K562 (cell line): ENCODE data around the gene LMO2. TPM values are rescaled to one million over a fixed set of nuclear protein-coding genes. Genes with fewer than 3 reads are reported as not detected.
A peak's percentile ranks its signal among the peaks of the same experiment; 100 is the strongest.

Experiments used
- ATAC-seq: fragments of 200-7000 bp; cut with Tn5 transposase; 3 replicates; pipeline ENCODE4 v1.9.1; 2020; ENCODE audit warnings: moderate library complexity
- BruUV-seq: library from RNA; stranded (reverse); fragments of 400-500 nt; replicated peaks from 2 replicates; lab custom pipeline; 2021; lab: Mats Ljungman, UMichigan
- CTCF ChIA-PET: fragments of 300-600 bp; formaldehyde crosslinking; extraction: SDS; loops from one replicate; lab custom pipeline; 2021; ENCODE audit warnings: low intra/inter-chr PET ratio; lab: Yijun Ruan, JAX
- POLR2A ChIA-PET: fragments of 300-600, 350-650 bp; sonication (Branson Sonifier 250); formaldehyde crosslinking; extraction: SDS; loops from one replicate; lab custom pipeline; 2021; ENCODE audit warnings: antibody characterized with exemption, inconsistent platforms; lab: Yijun Ruan, JAX
- DNase-seq, 4 experiments: peaks; one replicate each; pipeline versions ENCODE4 v3.0.0 to v3.0.0-alpha.2; 2011 to 2018; ENCODE audit warnings: low spot score in 3 of 4, mixed read lengths in 3 of 4; ENCODE audit errors: extremely low read depth in 1 of 4
- FAIRE-seq: peaks from 2 replicates; lab custom pipeline; 2011; peaks lifted over from hg19 to GRCh38; lab: Jason Lieb, UNC
- H2AFZ ChIP-seq: 2 replicates; pipeline ENCODE4 v1.6.0; 2011; ENCODE audit warnings: low read depth, low read length, control low read depth, inconsistent platforms
- H3K27ac ChIP-seq: fragments of 200-600 bp; 3 replicates; pipeline ENCODE4 v1.8.0; 2011; ENCODE audit warnings: low read depth, mild to moderate bottlenecking, control low read depth, inconsistent platforms, low read length, moderate library complexity, mixed read lengths; ENCODE audit errors: extremely low read depth
- H3K27me3 ChIP-seq, 2 experiments: fragments of 300-600 bp in 1 of 2; 2 replicates in 1 of 2; 3 replicates in 1 of 2; pipeline versions ENCODE4 v1.6.0 to v1.8.0; 2011; ENCODE audit warnings: inconsistent platforms in 2 of 2, low read length in 2 of 2, mild to moderate bottlenecking in 1 of 2, mixed read lengths in 1 of 2, moderate library complexity in 1 of 2; ENCODE audit not compliant: control insufficient read depth in 2 of 2, insufficient read depth in 2 of 2
- H3K36me3 ChIP-seq: fragments of 300-600 bp; 3 replicates; pipeline ENCODE4 v1.8.0; 2011; ENCODE audit warnings: mild to moderate bottlenecking, low read length, inconsistent platforms; ENCODE audit not compliant: control insufficient read depth, insufficient read depth
- H3K4me1 ChIP-seq, 2 experiments: fragments of 200-600 bp in 1 of 2; replicated peaks in 1 of 2; 2 replicates in 1 of 2; 3 replicates in 1 of 2; pipeline versions ENCODE4 v1.5.1 to v1.8.0; 2011; ENCODE audit warnings: inconsistent platforms in 2 of 2, low read length in 2 of 2, mild to moderate bottlenecking in 1 of 2, mixed read lengths in 1 of 2, moderate library complexity in 1 of 2; ENCODE audit not compliant: control insufficient read depth in 2 of 2, insufficient read depth in 2 of 2
- H3K4me2 ChIP-seq: 2 replicates; pipeline ENCODE4 v1.6.1; 2011; ENCODE audit warnings: low read length, control low read depth, inconsistent platforms, mixed read lengths; ENCODE audit not compliant: insufficient read depth
- H3K4me3 ChIP-seq: fragments of 200-600 bp; sonication (generic), shearing (Covaris generic); 2 replicates; pipeline ENCODE4 v1.5.1; 2016; ENCODE audit warnings: control low read depth, inconsistent platforms
- H3K79me2 ChIP-seq: fragments of 200-600 bp; 3 replicates; pipeline ENCODE4 v1.8.0; 2011; ENCODE audit warnings: low read length, inconsistent platforms; ENCODE audit not compliant: control insufficient read depth, insufficient read depth
- H3K9ac ChIP-seq, 2 experiments: 2 replicates each; pipeline versions ENCODE4 v1.6.0 to v1.6.1; 2011; ENCODE audit warnings: low read depth in 2 of 2, low read length in 2 of 2, control low read depth in 1 of 2, inconsistent platforms in 1 of 2, mild to moderate bottlenecking in 1 of 2, mixed read lengths in 1 of 2; ENCODE audit not compliant: insufficient read depth in 1 of 2
- H3K9me1 ChIP-seq: one replicate; pipeline ENCODE4 v1.6.0; 2011; ENCODE audit warnings: inconsistent platforms, mild to moderate bottlenecking, low read length, moderate library complexity; ENCODE audit not compliant: control insufficient read depth, insufficient read depth
- H3K9me3 ChIP-seq: replicated peaks from 2 replicates; pipeline ENCODE4 v1.5.1; 2011; ENCODE audit warnings: low read depth, low read length, inconsistent platforms; ENCODE audit not compliant: control insufficient read depth, insufficient read depth
- H4K20me1 ChIP-seq: replicated peaks from 2 replicates; pipeline ENCODE4 v1.6.1; 2011; ENCODE audit warnings: low read length, inconsistent platforms, mixed read lengths; ENCODE audit not compliant: control insufficient read depth, insufficient read depth
- ARID2 ChIP-seq: fragments of 450-650 bp; IDR thresholded peaks from 2 replicates; pipeline ENCODE4 v1.6.1; 2017; ENCODE audit warnings: antibody characterized with exemption, mild to moderate bottlenecking
- GATA2 ChIP-seq: sonication (generic); formaldehyde crosslinking; IDR thresholded peaks from 2 replicates; pipeline ENCODE4 v1.4.0; 2020; ENCODE audit warnings: mild to moderate bottlenecking, missing genetic modification reagents
- HIVEP1 ChIP-seq: fragments of 250-450 bp; sonication (Bioruptor Pico); IDR thresholded peaks from 2 replicates; pipeline ENCODE4 v1.4.0; 2020; ENCODE audit warnings: mild to moderate bottlenecking
- ZKSCAN1 ChIP-seq: fragments of 150-350 bp; IDR thresholded peaks from 2 replicates; pipeline ENCODE4 v1.6.1; 2016; ENCODE audit warnings: low read depth, low read length
- WGBS: fragments of 100-300 bp; shearing (Covaris generic); methylation state at CpG from one replicate; pipeline ENCODE4 v1.1.6; 2016; ENCODE audit warnings: low coverage, mixed read lengths; ENCODE audit not compliant: insufficient coverage; ENCODE audit errors: missing lambda C conversion rate; 5-methylcytosine and 5-hydroxymethylcytosine counted together
- in situ Hi-C: fragments of 300-500 bp; cut with MboI; formaldehyde crosslinking; loops from 4 replicates; pipeline ENCODE4 v1.15.0; 2018; ENCODE audit warnings: inconsistent platforms, mixed read lengths
- intact Hi-C: fragments of 100-400 bp; cut with micrococcal nuclease; formaldehyde crosslinking; loops from 2 replicates; pipeline ENCODE4 v1.14.2; 2022
- polyA plus RNA-seq, 8 experiments: library from polyadenylated mRNA; depleted of rRNA in 4 of 8; stranded (reverse) in 5 of 8; unstranded in 3 of 8; fragments of >200 nt; fragmentation: Nextera tagmentation in 2 of 8; fragmentation: Illumina TruSeq in 1 of 8; extraction: Ambion mirVana in 2 of 8; extraction: Trizol in 1 of 8; gene quantifications; 2 replicates each; pipeline versions ENCODE4 v1.2.1 to v1.2.3, GENCODE V29; 2011 to 2014; ENCODE audit warnings: inconsistent platforms in 1 of 8, missing spikeins in 1 of 8
- total RNA-seq, 7 experiments: library from RNA; depleted of rRNA in 6 of 7; stranded (reverse); fragments of >200 nt in 6 of 7; fragmentation: Illumina TruSeq in 2 of 7; extraction: Trizol in 2 of 7; gene quantifications; 2 replicates each; pipeline versions ENCODE4 v1.2.1 to v1.2.3, GENCODE V29; 2011 to 2021; ENCODE audit warnings: low replicate concordance in 1 of 7

Gene LMO2
- total and polyA plus RNA-seq, 9 of the 15 experiments (the other 6 are each of a cell fraction or from before 2014, with no cell fraction given), result 6.9 to 126 (median 91.5) TPM

DNA sequence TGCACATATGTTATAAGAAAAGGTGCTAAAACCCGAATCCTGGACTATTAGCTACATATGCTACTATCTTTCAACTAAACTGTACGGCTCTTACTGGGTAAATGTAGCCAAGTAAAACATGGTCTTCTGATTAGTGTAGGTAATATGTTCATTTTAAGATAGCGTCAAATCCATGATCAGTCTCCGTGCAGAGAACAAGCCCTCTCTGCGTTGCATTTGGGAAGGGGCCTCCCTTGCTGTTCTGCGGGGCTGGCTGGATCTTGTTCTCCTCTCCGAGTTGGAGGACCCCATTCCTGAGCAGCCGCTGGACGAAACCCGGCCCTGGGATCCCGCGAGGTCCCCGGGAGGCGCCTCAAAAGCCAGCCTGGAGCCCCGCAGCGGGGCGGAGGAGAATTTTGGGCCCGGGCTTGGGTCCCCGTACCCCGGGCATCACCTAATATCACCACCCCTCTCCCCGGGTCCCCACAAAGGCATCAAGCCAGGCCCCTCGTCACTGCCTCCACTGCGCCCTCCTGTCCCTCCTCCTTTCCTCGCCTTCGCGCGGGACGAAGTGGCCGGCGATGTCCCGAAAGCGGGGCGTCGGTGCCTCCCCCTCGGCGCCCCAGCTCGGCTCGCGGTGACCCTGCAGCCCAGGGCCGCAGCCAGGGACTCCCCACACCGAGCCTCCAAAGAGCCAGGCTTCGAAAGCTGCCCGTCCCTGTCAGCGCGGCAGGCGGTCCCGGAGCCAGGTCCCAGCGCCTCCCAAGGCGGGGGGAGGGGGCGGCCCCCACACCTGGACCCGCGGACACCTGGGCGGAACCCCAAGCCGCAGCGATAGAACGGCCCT lies 63.1 kb downstream of the LMO2 start:
- Histone ChIP-seq H3K9me1 (no peaks in the 10 kb centered on the region), H3K27ac (no peak overlapping the region), H3K36me3 (no peaks in the 10 kb centered on the region), H3K27me3 (peaks cover 32 to 49% of the 10 kb centered on the region in 2 experiments), H3K4me1 (peaks cover 0 to 9% of the 10 kb centered on the region in 2 experiments; a peak in 2 of 5 replicates), H3K4me3 (no peak overlapping the region), H2AFZ (peak overlapping the region; percentile 67; the same call in 1 of the 2 replicates), H3K4me2 (peak overlapping the region; percentile 45; the same call in 1 of the 2 replicates), H3K9me3 (no peaks in the 10 kb centered on the region), H3K9ac (peak overlapping the region in 1 of 2 experiments; percentile 36; a peak in 2 of 4 replicates), H3K79me2 (no peaks in the 10 kb centered on the region), H4K20me1 (no peaks in the 10 kb centered on the region)
- CTCF ChIA-PET, result interaction anchor here (1.4 to 2.0 kb wide), 4 partner anchors 21 to 868 kb away, joined by 3 to 13 read pairs (median 11); no protein-coding TSS in a partner anchor
- peak; percentile 35 for ATAC-seq
- DNase-seq, result no peak
- WGBS, result 15% methylated on average over 36 of the region's 56 CpGs
- POLR2A ChIA-PET, result interaction anchor here (1.2 to 1.4 kb wide), 2 partner anchors 12 to 22 kb away, joined by 3 to 6 read pairs; no protein-coding TSS in a partner anchor
- 0 out of 2 replicates have a peak, but pooled peaks have one; percentile 13 for TF ChIP-seq GATA2
- TF ChIP-seq ARID2, result no peak
- no peak for TF ChIP-seq ZKSCAN1
- TF ChIP-seq HIVEP1 (CRISPR knock-in tag), result no peak
- no peak for FAIRE-seq
- intact Hi-C loops, result loop anchor here (1.0 to 5.0 kb wide), 3 partner anchors 21 to 467 kb away; no protein-coding TSS in a partner anchor
- BruUV-seq, result no TSS peak
- in situ Hi-C loops, result loop anchor here (10.0 to 25.0 kb wide), 3 partner anchors 333 to 508 kb away; no protein-coding TSS in a partner anchor
